ENCODE measurements around the gene TMEM132A.

TMEM132A gene, protein sequence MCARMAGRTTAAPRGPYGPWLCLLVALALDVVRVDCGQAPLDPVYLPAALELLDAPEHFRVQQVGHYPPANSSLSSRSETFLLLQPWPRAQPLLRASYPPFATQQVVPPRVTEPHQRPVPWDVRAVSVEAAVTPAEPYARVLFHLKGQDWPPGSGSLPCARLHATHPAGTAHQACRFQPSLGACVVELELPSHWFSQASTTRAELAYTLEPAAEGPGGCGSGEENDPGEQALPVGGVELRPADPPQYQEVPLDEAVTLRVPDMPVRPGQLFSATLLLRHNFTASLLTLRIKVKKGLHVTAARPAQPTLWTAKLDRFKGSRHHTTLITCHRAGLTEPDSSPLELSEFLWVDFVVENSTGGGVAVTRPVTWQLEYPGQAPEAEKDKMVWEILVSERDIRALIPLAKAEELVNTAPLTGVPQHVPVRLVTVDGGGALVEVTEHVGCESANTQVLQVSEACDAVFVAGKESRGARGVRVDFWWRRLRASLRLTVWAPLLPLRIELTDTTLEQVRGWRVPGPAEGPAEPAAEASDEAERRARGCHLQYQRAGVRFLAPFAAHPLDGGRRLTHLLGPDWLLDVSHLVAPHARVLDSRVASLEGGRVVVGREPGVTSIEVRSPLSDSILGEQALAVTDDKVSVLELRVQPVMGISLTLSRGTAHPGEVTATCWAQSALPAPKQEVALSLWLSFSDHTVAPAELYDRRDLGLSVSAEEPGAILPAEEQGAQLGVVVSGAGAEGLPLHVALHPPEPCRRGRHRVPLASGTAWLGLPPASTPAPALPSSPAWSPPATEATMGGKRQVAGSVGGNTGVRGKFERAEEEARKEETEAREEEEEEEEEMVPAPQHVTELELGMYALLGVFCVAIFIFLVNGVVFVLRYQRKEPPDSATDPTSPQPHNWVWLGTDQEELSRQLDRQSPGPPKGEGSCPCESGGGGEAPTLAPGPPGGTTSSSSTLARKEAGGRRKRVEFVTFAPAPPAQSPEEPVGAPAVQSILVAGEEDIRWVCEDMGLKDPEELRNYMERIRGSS

GRCh38 chr11:60924110-60924905 is at the start of gene TMEM132A:
TSS of gene TMEM132A (plus strand) at chr11:60924460. CDS start at chr11:60924634, 174 bp downstream.
- DNase-seq (ENCODE audit: low read depth in 2 of 2), result no peak

DNA sequence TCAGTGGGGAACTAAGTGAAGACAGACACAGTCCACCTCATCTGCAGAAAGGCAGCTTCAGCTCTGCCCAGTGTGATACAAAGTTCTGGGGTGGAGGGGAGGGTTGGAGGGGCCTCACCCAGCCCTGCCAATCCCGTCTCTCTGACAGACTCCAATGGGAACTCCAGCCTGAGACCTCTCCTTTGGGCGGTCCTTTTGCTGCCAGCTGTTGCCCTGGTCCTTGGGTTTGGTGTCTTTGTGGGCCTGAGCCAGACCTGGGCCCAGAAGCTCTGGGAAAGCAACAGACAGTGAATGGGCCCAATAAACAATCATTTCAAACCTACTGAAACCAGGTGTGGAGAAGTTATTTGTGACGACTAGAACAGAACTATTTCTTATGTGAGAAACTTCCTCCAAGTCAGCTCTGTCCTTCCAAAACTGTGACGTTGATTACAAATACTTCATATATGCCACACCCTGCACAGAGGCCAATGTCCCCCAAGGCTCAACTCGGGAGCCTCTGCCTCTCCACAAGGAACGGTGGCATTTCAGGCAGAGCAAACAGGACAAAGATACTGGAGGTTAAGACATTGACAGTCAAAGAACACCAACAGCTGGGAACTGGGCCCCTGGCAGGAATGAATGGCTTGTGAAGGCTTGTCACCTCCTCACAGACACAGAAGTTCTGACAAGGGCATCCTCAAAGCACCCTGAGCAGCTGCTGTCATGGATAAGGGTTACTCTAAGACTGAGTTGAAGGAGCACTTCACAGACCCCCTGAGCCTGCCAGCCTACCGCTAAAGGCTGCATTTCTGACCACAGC is 48.7 kb upstream of the TMEM132A start:
- DNase-seq (ENCODE audit: low read depth in 2 of 2), result no peak

DNA sequence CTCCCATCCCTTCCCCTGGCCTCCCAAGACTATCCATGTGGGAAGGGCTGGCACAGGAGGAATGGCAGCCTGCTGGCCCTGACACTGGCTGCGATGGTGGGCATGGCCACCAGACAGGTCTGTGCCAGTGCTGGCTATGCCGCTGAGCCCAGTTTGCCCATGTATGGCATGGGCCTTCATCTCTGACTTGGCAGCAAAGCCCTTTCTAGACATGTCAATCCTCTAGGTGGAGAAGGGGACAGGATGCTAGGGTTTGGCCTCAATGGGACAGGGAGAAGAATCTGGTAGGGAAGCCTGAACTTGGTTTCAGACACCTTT is 48.1 kb upstream of the TMEM132A start:
- no peak for DNase-seq (ENCODE audit: low read depth in 2 of 2)

DNA sequence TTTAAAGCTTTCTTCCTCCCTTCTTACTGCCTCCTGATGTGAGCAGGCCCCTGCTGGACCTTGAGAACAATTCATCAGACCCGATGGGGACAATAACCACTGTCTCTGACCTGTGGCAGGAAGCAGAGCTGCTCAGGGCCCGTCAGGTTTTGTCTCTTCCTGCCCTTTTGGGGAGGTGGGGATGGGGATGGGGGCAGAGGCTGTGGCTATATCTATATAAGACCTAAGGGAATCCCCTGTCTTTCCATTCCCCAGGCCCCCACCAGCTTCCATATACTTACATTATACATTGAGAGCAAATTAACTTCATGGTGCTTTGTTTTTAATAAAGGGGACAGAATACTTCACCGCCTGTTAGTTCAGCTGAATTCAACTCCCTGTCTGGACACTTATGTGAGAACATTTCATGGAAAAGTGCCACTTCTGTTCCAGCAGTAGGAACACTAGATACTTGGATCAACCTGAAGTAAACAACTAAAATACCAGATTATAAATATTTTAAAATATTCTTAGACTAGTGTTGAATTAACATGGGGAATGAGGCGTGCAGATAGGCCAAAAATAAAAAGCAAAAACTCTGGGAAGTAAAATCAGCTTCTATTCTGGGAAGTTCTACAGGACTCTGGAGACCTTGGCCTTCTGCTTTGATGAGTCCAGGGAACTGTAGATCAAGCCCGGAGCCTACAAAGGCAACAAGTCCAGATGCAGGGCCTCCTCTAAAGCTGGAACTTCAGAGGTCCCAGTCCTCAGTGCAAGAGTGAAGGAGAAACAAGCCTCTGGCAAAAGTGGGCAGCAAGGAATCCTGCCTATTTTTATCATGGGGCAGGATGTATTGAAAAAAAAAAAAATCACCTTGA is 45.8 kb upstream of the TMEM132A start:
- no peak for DNase-seq (ENCODE audit: low read depth in 2 of 2)

GRCh38 chr11:60879104-60879503 is 45.2 kb upstream of the TMEM132A start:
- DNase-seq (ENCODE audit: low read depth in 2 of 2), result no peak

DNA sequence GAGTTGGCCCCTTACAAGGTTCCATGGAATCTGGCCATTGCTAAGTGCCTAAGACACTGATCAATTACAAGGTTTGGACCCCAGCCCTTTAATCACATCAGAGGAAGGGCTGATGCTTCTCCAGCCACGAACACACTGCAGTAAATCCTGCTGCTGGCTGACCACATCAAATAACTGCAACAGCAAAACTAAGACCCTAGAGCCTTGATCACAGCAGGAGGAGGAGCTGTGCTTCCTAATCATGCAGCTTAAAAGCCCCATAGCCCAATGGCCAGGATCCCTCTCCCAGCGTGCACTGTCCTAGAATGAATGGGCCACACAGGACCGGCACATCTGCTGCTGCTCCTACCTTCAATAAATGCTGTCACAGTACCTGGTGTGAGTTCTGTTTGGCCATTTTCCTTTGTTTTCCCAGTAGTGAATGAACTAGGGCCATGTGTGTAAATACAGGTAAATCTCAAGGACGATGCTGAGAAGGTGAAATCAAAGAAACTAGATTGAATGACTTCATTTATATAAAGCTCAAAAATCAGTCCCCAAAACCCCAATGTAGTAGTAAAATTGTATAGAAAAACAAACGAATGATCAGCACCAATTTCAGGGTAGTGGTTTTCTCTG is 44.2 kb upstream of the TMEM132A start:
- DNase-seq (ENCODE audit: low read depth in 2 of 2), result no peak

- no peak for DNase-seq (ENCODE audit: low read depth in 2 of 2)
Measured at GRCh38 chr11:60880643-60881282, 43.5 kb upstream of the TMEM132A start.

- no peak for DNase-seq (ENCODE audit: low read depth in 2 of 2)
Measured at GRCh38 chr11:60887556-60887955, 36.7 kb upstream of the TMEM132A start.

DNA sequence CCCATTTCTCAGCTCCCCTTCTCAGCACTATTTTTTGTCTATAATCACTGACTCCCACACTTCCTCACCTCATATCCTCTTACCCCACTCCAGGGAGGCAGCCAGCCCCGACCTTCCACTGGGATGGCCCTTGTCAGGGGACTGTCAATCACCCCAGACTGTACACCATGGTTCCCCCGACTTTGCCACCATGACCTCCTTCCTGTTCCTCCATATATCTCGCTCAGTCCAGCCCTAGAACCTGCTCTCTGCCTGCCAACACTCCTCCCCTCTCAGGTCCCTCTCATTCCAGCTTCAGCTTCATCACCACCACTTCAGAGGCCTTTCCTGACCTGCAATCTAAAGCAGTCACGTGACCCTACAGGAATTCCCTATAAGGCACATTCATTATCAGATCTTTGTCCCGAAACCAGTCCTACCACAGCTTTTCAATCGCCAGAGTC is 34.4 kb upstream of the TMEM132A start:
- no peak for DNase-seq (ENCODE audit: low read depth in 2 of 2)

GRCh38 chr11:60890696-60891095 is 33.6 kb upstream of the TMEM132A start:
- no peak for DNase-seq (ENCODE audit: low read depth in 2 of 2)

DNA sequence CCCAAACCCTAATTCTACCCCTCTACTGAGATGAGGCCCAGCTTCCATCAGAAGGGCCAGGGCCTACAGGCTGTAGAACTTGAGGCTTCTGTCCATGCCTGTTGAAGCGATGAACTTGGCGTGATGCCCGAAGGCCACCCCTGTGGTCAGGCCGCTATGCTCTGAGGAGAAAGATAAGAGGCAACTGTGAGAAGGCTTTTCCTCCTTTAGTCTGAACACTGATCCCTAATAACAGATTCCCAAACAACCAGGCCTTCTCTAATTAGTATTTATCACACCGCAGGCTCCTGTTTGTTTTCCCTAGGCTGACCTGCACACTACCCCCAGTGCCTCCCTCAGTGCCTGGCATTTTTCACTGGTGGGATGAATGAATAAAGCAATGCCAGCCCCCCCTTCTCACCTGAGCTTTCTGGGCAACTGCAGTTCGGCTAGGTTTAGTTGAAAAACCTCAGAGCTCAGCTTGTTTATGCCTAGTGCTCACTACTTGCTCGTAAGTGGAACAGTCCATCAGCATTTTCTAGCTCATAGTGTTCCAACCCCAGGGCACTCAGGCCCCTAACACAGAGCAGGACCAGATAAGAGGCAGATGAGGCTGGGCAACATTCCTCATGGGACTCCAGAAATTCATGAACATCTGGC is 33.0 kb upstream of the TMEM132A start:
- DNase-seq (ENCODE audit: low read depth in 2 of 2), result no peak

- DNase-seq (ENCODE audit: low read depth in 2 of 2), result no peak
Measured at GRCh38 chr11:60895687-60896086, 28.6 kb upstream of the TMEM132A start.

DNA sequence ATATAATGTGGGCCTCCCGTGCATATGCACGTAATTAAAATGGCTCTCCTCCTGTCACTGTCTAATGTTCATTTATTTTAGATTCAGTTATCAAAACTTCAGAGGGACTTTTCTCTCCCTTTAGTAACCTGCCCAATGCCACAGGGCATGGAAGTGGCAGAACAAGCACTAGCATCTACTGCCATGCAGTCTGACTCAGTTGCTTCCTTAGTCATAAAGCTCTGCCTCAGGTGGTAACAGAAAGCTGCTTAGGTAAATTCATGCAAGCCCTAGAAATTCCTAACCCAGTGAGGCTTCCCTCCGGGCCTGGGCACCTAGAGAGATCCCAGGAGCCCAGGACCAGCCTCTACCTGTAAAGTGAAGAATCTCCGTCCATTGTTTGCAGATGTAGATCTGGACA is 26.8 kb upstream of the TMEM132A start:
- DNase-seq (ENCODE audit: low read depth in 2 of 2), result no peak

DNA sequence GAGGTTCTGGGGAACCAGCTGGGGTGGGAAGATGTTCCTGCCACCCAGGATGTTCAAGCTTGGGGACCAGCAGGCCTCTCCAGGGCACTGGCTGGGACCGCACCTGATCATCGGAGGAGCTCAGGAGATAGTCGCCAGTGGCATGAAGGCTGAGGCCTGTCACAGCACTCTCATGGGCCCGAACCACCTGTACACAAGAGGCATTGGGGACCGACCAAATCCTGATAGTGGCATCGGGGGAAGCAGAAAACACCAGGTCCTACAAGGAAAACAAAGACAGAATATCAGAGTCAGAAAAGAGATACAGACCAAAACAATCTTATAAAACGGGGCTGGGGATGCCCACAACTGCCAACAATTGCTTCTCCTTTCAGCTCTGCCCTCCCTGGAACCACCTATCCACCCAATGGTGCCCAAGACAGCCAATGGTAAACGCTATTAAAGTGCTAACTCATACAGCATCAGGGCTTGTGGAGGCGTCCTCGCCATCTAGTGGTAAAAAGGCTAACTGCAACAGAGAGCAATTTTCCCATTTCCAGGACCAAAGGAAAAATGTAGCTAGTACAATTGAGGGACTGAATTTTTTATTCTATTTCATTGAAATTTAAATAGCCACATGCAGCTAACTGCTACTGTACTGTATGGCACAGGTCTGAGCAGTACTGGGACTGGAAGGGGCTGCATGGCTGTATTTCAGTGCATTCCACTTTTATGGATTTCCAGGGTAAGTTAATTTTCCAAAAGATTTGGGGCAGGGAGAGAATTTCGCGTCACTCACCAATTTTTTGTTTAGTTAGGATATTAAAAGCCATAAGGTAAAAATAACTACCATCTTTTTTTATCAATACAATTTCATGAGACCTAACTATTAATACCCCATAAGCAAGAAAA is 25.0 kb upstream of the TMEM132A start:
- DNase-seq (ENCODE audit: low read depth in 2 of 2), result no peak

GRCh38 chr11:60899977-60900376 is 24.3 kb upstream of the TMEM132A start:
- DNase-seq (ENCODE audit: low read depth in 2 of 2), result no peak

GRCh38 chr11:60900673-60901404 is 23.4 kb upstream of the TMEM132A start:
- no peak for DNase-seq (ENCODE audit: low read depth in 2 of 2)

GRCh38 chr11:60902625-60903024 is 21.6 kb upstream of the TMEM132A start:
- DNase-seq (ENCODE audit: low read depth in 2 of 2), result no peak

Measured in fibroblast of skin of left quadriceps (primary cell).